Measurements from ENCODE around the gene RTP5. TPM values are rescaled to one million over a fixed set of nuclear protein-coding genes. Genes with fewer than 3 reads are reported as not detected.

RTP5 gene
- total RNA-seq, 2 experiments from 2014 or later, result 0.30 to 0.36 TPM

- POLR2A ChIA-PET, result no interaction called here
- H3K36me3 ChIP-seq (ENCODE audit: insufficient read depth, low read length), result peaks cover 3% of the 10 kb centered on the region
- H3K4me3 ChIP-seq (ENCODE audit: low read length), result no peak overlapping the region
- H3K4me3 Mint-ChIP-seq, result no peak overlapping the region
- H3K9me3 Mint-ChIP-seq, result no peaks in the 10 kb centered on the region
- no peak overlapping the region for H3K27ac Mint-ChIP-seq
- TF ChIP-seq, protein P1, sequence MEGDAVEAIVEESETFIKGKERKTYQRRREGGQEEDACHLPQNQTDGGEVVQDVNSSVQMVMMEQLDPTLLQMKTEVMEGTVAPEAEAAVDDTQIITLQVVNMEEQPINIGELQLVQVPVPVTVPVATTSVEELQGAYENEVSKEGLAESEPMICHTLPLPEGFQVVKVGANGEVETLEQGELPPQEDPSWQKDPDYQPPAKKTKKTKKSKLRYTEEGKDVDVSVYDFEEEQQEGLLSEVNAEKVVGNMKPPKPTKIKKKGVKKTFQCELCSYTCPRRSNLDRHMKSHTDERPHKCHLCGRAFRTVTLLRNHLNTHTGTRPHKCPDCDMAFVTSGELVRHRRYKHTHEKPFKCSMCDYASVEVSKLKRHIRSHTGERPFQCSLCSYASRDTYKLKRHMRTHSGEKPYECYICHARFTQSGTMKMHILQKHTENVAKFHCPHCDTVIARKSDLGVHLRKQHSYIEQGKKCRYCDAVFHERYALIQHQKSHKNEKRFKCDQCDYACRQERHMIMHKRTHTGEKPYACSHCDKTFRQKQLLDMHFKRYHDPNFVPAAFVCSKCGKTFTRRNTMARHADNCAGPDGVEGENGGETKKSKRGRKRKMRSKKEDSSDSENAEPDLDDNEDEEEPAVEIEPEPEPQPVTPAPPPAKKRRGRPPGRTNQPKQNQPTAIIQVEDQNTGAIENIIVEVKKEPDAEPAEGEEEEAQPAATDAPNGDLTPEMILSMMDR (IDR thresholded peaks at IDR 0.05), result no peak
- intact Hi-C loops (cut with DNase I, micrococcal nuclease), result no loop called here
- H3K27me3 ChIP-seq (ENCODE audit: control insufficient read depth in 1 of 2, insufficient read depth in 2 of 2, low read length in 2 of 2), result no peaks in the 10 kb centered on the region
- H3K4me1 ChIP-seq (ENCODE audit: insufficient read depth, low read length), result peaks cover 11% of the 10 kb centered on the region
- DNase-seq, result peak in 1 of 14 experiments; percentile 20
- ATAC-seq (ENCODE audit: poor library complexity), result no peak
- no peaks in the 10 kb centered on the region for H3K27me3 Mint-ChIP-seq
- no peak overlapping the region for H3K27ac ChIP-seq (ENCODE audit: low read depth in 1 of 2, low read length in 2 of 2)
- CTCF ChIA-PET, result no interaction called here
- no peaks in the 10 kb centered on the region for H3K4me1 Mint-ChIP-seq (ENCODE audit: low read depth)
- H3K36me3 Mint-ChIP-seq (ENCODE audit: low read depth), result peaks cover 2% of the 10 kb centered on the region
- peaks cover 0 to 3% of the 10 kb centered on the region in 2 experiments for H3K9me3 ChIP-seq (ENCODE audit: control insufficient read depth in 1 of 2, insufficient read depth in 1 of 2, low read length in 2 of 2)
These were observed 31.5 kb downstream of the RTP5 start for GRCh38 chr2:241901018-241901380.

DNA sequence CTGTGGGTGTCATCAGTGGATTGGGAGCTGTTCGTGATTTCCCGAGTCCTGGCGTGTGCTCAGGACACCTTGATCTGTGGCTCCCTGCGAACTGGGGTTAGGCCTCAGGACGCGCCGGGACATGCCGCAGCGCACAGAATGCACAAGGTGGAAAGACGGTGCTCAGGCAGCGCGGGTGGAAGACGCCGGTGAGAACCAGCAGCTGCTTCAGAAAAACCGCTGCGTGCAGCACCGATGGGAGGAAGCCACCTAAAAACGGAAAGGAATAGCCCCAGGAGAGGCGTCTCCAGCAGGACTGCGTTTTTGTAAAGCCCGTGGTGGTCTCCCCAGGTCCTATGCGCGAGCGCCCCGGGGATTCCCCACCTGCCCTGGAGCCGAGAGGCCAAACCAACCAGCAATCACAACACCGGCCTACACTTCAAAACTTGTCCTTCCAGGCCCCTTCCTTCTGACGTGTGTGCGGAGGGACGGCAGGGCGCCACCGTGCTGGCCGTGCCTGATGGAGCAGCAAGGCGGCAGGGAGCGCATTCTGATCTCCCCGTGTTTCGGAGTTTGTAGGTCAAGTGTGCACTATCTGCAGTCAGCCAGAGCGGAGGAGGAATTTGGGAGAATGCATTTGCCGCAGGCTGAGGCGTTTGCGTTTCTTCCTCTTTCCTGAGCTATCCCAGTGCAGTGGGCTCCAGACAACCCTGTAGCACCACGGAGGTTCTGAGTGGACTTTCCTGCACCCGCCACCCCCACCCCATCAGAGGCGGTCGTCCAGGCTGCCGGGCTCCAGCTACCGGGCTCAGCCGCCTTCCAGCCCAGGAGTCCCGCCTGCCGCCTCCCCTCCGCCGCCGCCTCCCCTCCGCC, 32.2 kb downstream of the RTP5 start:
- Mint-ChIP-seq H3K4me1 (ENCODE audit: low read depth) (no peaks in the 10 kb centered on the region), H3K4me3 (peak overlapping the region; percentile 60), H3K27ac (no peak overlapping the region), H3K9me3 (no peaks in the 10 kb centered on the region), H3K27me3 (no peaks in the 10 kb centered on the region), H3K36me3 (ENCODE audit: low read depth) (peaks cover 4% of the 10 kb centered on the region)
- Histone ChIP-seq H3K27ac (ENCODE audit: low read depth in 1 of 2, low read length in 2 of 2) (no peak overlapping the region), H3K4me3 (ENCODE audit: low read length) (peak overlapping the region; percentile 28), H3K27me3 (ENCODE audit: control insufficient read depth in 1 of 2, insufficient read depth in 2 of 2, low read length in 2 of 2) (no peaks in the 10 kb centered on the region), H3K9me3 (ENCODE audit: control insufficient read depth in 1 of 2, insufficient read depth in 1 of 2, low read length in 2 of 2) (peaks cover 0 to 3% of the 10 kb centered on the region in 2 experiments), H3K36me3 (ENCODE audit: insufficient read depth, low read length) (peaks cover 3% of the 10 kb centered on the region), H3K4me1 (ENCODE audit: insufficient read depth, low read length) (peaks cover 9% of the 10 kb centered on the region)
- TF ChIP-seq, protein P1 (IDR thresholded peaks at IDR 0.05), result no peak
- ChIA-PET POLR2A (interaction anchor here (0.6 kb wide), 1 partner anchor 200 kb away, joined by 3 read pairs; the partner anchor contains the start of gene ING5), CTCF (no interaction called here)
- intact Hi-C loops (cut with DNase I, micrococcal nuclease), result no loop called here
- ATAC-seq (ENCODE audit: poor library complexity) (no peak), DNase-seq (peak in 1 of 14 experiments; percentile 25)

DNA sequence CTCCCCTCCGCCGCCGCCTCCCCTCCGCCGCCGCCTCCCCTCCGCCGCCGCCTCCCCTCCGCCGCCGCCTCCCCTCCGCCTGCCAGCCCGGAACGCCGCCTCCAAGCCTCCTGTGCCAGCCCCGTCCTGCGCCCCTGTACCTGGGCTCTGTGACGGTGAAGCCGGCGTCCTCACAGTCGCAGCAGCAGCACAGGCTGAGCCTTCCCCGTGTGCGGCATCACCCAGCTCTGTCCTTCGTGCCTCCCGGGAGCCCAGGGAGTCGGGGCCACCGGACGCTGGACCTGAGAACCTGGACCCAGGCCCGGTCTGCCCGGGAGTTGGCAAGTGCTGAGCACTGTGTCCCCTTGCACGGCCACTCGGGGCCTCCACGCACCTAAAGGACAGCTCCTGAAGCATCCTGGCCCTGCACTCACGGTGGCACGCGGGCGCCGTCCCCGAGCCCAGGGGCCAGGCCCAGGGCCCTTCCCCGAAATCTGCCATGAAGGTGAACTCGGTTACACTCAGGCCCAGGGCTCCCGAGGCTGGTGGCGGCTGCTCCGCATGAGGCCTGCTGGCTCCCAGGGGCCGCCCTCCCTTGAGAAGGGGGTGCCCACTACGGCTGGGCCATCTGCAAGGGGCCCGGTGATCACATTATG, 32.9 kb downstream of the RTP5 start:
- ATAC-seq (ENCODE audit: poor library complexity), result peak; percentile 41
- Mint-ChIP-seq H3K4me3 (no peak overlapping the region), H3K27me3 (no peaks in the 10 kb centered on the region), H3K4me1 (ENCODE audit: low read depth) (no peaks in the 10 kb centered on the region), H3K9me3 (no peaks in the 10 kb centered on the region), H3K36me3 (ENCODE audit: low read depth) (peaks cover 4% of the 10 kb centered on the region), H3K27ac (no peak overlapping the region)
- Histone ChIP-seq H3K4me1 (ENCODE audit: insufficient read depth, low read length) (peaks cover 9% of the 10 kb centered on the region), H3K36me3 (ENCODE audit: insufficient read depth, low read length) (peaks cover 3% of the 10 kb centered on the region), H3K4me3 (ENCODE audit: low read length) (no peak overlapping the region), H3K27me3 (ENCODE audit: control insufficient read depth in 1 of 2, insufficient read depth in 2 of 2, low read length in 2 of 2) (no peaks in the 10 kb centered on the region), H3K27ac (ENCODE audit: low read depth in 1 of 2, low read length in 2 of 2) (no peak overlapping the region), H3K9me3 (ENCODE audit: control insufficient read depth in 1 of 2, insufficient read depth in 1 of 2, low read length in 2 of 2) (peaks cover 0 to 3% of the 10 kb centered on the region in 2 experiments)
- ChIA-PET CTCF (no interaction called here), POLR2A (interaction anchor here (0.6 kb wide), 1 partner anchor 201 kb away, joined by 3 read pairs; the partner anchor contains the start of gene ING5)
- TF ChIP-seq, protein P1 (IDR thresholded peaks at IDR 0.05), result no peak
- DNase-seq, result peak in 1 of 14 experiments; percentile 35
- intact Hi-C loops (cut with DNase I, micrococcal nuclease), result no loop called here
